ENCODE results near the gene L3MBTL2.
A peak's percentile ranks its signal among the peaks of the same experiment; 100 is the strongest.

DNA sequence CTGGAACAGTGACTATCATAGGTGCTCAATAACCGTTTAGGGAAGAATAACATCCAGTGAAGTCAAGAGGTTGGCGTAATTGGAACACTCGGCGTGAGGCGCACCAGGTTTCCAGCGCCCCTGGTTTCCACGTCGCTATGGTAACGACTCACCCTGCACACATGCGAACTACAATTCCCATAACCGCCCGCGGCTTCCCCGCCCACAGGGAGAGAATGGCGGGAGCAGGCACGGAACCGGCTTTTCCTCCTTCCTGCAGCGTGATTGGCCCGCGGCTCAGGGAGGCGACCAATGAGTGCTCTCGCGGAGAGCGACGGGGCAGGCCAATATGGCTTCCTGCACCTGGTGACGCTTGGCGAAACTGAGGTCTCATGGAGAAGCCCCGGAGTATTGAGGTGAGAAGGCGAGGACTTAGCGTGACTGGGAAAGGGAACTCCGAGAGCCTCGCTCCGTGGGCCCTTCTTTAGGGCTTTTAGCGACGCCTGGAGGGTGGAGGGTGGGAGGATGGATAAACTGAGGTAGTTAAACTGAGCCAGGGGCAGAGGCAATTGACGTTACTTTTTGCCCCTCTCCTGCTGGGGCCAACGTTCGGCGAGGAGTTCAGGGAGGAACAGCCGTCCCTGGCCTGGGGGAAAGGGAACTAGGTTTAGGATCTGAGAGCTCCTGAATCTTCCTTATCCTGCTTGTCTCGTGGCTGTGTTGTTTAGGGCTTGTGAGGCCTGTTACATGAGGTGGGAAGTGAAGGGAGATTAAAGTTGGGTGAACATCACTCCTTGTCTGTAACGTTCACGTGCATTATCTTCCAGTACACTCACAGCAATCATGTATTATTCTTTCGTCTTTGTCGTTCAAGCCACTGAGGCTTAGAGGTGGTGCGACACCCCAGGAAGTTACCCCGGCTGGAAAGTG lies at the start of gene L3MBTL2:
- TF ChIP-seq ZNF211 (tag by site-specific recombination; IDR thresholded peaks at IDR 0.05; ENCODE audit: low read depth): no peak
- TF ChIP-seq, protein P1, sequence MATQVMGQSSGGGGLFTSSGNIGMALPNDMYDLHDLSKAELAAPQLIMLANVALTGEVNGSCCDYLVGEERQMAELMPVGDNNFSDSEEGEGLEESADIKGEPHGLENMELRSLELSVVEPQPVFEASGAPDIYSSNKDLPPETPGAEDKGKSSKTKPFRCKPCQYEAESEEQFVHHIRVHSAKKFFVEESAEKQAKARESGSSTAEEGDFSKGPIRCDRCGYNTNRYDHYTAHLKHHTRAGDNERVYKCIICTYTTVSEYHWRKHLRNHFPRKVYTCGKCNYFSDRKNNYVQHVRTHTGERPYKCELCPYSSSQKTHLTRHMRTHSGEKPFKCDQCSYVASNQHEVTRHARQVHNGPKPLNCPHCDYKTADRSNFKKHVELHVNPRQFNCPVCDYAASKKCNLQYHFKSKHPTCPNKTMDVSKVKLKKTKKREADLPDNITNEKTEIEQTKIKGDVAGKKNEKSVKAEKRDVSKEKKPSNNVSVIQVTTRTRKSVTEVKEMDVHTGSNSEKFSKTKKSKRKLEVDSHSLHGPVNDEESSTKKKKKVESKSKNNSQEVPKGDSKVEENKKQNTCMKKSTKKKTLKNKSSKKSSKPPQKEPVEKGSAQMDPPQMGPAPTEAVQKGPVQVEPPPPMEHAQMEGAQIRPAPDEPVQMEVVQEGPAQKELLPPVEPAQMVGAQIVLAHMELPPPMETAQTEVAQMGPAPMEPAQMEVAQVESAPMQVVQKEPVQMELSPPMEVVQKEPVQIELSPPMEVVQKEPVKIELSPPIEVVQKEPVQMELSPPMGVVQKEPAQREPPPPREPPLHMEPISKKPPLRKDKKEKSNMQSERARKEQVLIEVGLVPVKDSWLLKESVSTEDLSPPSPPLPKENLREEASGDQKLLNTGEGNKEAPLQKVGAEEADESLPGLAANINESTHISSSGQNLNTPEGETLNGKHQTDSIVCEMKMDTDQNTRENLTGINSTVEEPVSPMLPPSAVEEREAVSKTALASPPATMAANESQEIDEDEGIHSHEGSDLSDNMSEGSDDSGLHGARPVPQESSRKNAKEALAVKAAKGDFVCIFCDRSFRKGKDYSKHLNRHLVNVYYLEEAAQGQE (tag by site-specific recombination; IDR thresholded peaks at IDR 0.05): no peak
- no peak for TF ChIP-seq RBAK (tag by site-specific recombination; IDR thresholded peaks at IDR 0.05)
- no peak for TF ChIP-seq BCL11A (tag by site-specific recombination; IDR thresholded peaks at IDR 0.05; ENCODE audit: low read depth)
- TF ChIP-seq, protein P2, sequence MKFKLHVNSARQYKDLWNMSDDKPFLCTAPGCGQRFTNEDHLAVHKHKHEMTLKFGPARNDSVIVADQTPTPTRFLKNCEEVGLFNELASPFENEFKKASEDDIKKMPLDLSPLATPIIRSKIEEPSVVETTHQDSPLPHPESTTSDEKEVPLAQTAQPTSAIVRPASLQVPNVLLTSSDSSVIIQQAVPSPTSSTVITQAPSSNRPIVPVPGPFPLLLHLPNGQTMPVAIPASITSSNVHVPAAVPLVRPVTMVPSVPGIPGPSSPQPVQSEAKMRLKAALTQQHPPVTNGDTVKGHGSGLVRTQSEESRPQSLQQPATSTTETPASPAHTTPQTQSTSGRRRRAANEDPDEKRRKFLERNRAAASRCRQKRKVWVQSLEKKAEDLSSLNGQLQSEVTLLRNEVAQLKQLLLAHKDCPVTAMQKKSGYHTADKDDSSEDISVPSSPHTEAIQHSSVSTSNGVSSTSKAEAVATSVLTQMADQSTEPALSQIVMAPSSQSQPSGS (tag by site-specific recombination; IDR thresholded peaks at IDR 0.05; ENCODE audit: low read depth): no peak
- TF ChIP-seq, protein P3, sequence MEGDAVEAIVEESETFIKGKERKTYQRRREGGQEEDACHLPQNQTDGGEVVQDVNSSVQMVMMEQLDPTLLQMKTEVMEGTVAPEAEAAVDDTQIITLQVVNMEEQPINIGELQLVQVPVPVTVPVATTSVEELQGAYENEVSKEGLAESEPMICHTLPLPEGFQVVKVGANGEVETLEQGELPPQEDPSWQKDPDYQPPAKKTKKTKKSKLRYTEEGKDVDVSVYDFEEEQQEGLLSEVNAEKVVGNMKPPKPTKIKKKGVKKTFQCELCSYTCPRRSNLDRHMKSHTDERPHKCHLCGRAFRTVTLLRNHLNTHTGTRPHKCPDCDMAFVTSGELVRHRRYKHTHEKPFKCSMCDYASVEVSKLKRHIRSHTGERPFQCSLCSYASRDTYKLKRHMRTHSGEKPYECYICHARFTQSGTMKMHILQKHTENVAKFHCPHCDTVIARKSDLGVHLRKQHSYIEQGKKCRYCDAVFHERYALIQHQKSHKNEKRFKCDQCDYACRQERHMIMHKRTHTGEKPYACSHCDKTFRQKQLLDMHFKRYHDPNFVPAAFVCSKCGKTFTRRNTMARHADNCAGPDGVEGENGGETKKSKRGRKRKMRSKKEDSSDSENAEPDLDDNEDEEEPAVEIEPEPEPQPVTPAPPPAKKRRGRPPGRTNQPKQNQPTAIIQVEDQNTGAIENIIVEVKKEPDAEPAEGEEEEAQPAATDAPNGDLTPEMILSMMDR (tag by site-specific recombination; IDR thresholded peaks at IDR 0.05): no peak
- TF ChIP-seq, protein P4, sequence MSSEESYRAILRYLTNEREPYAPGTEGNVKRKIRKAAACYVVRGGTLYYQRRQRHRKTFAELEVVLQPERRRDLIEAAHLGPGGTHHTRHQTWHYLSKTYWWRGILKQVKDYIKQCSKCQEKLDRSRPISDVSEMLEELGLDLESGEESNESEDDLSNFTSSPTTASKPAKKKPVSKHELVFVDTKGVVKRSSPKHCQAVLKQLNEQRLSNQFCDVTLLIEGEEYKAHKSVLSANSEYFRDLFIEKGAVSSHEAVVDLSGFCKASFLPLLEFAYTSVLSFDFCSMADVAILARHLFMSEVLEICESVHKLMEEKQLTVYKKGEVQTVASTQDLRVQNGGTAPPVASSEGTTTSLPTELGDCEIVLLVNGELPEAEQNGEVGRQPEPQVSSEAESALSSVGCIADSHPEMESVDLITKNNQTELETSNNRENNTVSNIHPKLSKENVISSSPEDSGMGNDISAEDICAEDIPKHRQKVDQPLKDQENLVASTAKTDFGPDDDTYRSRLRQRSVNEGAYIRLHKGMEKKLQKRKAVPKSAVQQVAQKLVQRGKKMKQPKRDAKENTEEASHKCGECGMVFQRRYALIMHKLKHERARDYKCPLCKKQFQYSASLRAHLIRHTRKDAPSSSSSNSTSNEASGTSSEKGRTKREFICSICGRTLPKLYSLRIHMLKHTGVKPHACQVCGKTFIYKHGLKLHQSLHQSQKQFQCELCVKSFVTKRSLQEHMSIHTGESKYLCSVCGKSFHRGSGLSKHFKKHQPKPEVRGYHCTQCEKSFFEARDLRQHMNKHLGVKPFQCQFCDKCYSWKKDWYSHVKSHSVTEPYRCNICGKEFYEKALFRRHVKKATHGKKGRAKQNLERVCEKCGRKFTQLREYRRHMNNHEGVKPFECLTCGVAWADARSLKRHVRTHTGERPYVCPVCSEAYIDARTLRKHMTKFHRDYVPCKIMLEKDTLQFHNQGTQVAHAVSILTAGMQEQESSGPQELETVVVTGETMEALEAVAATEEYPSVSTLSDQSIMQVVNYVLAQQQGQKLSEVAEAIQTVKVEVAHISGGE (tag by site-specific recombination; conservative IDR thresholded peaks at IDR 0.05; ENCODE audit: low read depth): no peak
- TF ChIP-seq, protein P5, sequence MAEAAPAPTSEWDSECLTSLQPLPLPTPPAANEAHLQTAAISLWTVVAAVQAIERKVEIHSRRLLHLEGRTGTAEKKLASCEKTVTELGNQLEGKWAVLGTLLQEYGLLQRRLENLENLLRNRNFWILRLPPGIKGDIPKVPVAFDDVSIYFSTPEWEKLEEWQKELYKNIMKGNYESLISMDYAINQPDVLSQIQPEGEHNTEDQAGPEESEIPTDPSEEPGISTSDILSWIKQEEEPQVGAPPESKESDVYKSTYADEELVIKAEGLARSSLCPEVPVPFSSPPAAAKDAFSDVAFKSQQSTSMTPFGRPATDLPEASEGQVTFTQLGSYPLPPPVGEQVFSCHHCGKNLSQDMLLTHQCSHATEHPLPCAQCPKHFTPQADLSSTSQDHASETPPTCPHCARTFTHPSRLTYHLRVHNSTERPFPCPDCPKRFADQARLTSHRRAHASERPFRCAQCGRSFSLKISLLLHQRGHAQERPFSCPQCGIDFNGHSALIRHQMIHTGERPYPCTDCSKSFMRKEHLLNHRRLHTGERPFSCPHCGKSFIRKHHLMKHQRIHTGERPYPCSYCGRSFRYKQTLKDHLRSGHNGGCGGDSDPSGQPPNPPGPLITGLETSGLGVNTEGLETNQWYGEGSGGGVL (tag by site-specific recombination; IDR thresholded peaks at IDR 0.05): no peak
- no peak for TF ChIP-seq ZFP41 (tag by site-specific recombination; IDR thresholded peaks at IDR 0.05; ENCODE audit: borderline replicate concordance)
- TF ChIP-seq ZNF311 (tag by site-specific recombination; IDR thresholded peaks at IDR 0.05; ENCODE audit: borderline replicate concordance): no peak
- TF ChIP-seq KLF8 (tag by site-specific recombination; IDR thresholded peaks at IDR 0.05): peak; percentile 62; the same call in 1 of the 2 replicates
- peak; percentile 66 for TF ChIP-seq ZIC2 (tag by site-specific recombination; IDR thresholded peaks at IDR 0.05)
- TF ChIP-seq ZNF266 (tag by site-specific recombination; IDR thresholded peaks at IDR 0.05; ENCODE audit: low read depth): no peak
